K562 (cell line): ENCODE results near the gene ANKRD13B. TPM values are rescaled to one million over a fixed set of nuclear protein-coding genes. Genes with fewer than 3 reads are reported as not detected.

Source experiments
- ATAC-seq: fragments of 200-7000 bp; cut with Tn5 transposase; 3 replicates; pipeline ENCODE4 v1.9.1; 2020; ENCODE audit warnings: moderate library complexity
- BruUV-seq: library from RNA; stranded (reverse); fragments of 400-500 nt; replicated peaks from 2 replicates; lab custom pipeline; 2021; lab: Mats Ljungman, UMichigan
- CTCF ChIA-PET: fragments of 300-600 bp; formaldehyde crosslinking; extraction: SDS; loops from one replicate; lab custom pipeline; 2021; ENCODE audit warnings: low intra/inter-chr PET ratio; lab: Yijun Ruan, JAX
- POLR2A ChIA-PET: fragments of 300-600, 350-650 bp; sonication (Branson Sonifier 250); formaldehyde crosslinking; extraction: SDS; loops from one replicate; lab custom pipeline; 2021; ENCODE audit warnings: antibody characterized with exemption, inconsistent platforms; lab: Yijun Ruan, JAX
- DNase-seq, 4 experiments: peaks; one replicate each; pipeline versions ENCODE4 v3.0.0 to v3.0.0-alpha.2; 2011 to 2018; ENCODE audit warnings: low spot score in 3 of 4, mixed read lengths in 3 of 4; ENCODE audit errors: extremely low read depth in 1 of 4
- FAIRE-seq: peaks from 2 replicates; lab custom pipeline; 2011; peaks lifted over from hg19 to GRCh38; lab: Jason Lieb, UNC
- H2AFZ ChIP-seq: 2 replicates; pipeline ENCODE4 v1.6.0; 2011; ENCODE audit warnings: low read depth, low read length, control low read depth, inconsistent platforms
- H3K27ac ChIP-seq: fragments of 200-600 bp; 3 replicates; pipeline ENCODE4 v1.8.0; 2011; ENCODE audit warnings: low read depth, mild to moderate bottlenecking, control low read depth, inconsistent platforms, low read length, moderate library complexity, mixed read lengths; ENCODE audit errors: extremely low read depth
- H3K27me3 ChIP-seq, 2 experiments: fragments of 300-600 bp in 1 of 2; 2 replicates in 1 of 2; 3 replicates in 1 of 2; pipeline versions ENCODE4 v1.6.0 to v1.8.0; 2011; ENCODE audit warnings: inconsistent platforms in 2 of 2, low read length in 2 of 2, mild to moderate bottlenecking in 1 of 2, mixed read lengths in 1 of 2, moderate library complexity in 1 of 2; ENCODE audit not compliant: control insufficient read depth in 2 of 2, insufficient read depth in 2 of 2
- H3K36me3 ChIP-seq: fragments of 300-600 bp; 3 replicates; pipeline ENCODE4 v1.8.0; 2011; ENCODE audit warnings: mild to moderate bottlenecking, low read length, inconsistent platforms; ENCODE audit not compliant: control insufficient read depth, insufficient read depth
- H3K4me1 ChIP-seq, 2 experiments: fragments of 200-600 bp in 1 of 2; replicated peaks in 1 of 2; 2 replicates in 1 of 2; 3 replicates in 1 of 2; pipeline versions ENCODE4 v1.5.1 to v1.8.0; 2011; ENCODE audit warnings: inconsistent platforms in 2 of 2, low read length in 2 of 2, mild to moderate bottlenecking in 1 of 2, mixed read lengths in 1 of 2, moderate library complexity in 1 of 2; ENCODE audit not compliant: control insufficient read depth in 2 of 2, insufficient read depth in 2 of 2
- H3K4me2 ChIP-seq: 2 replicates; pipeline ENCODE4 v1.6.1; 2011; ENCODE audit warnings: low read length, control low read depth, inconsistent platforms, mixed read lengths; ENCODE audit not compliant: insufficient read depth
- H3K4me3 ChIP-seq: fragments of 200-600 bp; sonication (generic), shearing (Covaris generic); 2 replicates; pipeline ENCODE4 v1.5.1; 2016; ENCODE audit warnings: control low read depth, inconsistent platforms
- H3K79me2 ChIP-seq: fragments of 200-600 bp; 3 replicates; pipeline ENCODE4 v1.8.0; 2011; ENCODE audit warnings: low read length, inconsistent platforms; ENCODE audit not compliant: control insufficient read depth, insufficient read depth
- H3K9ac ChIP-seq, 2 experiments: 2 replicates each; pipeline versions ENCODE4 v1.6.0 to v1.6.1; 2011; ENCODE audit warnings: low read depth in 2 of 2, low read length in 2 of 2, control low read depth in 1 of 2, inconsistent platforms in 1 of 2, mild to moderate bottlenecking in 1 of 2, mixed read lengths in 1 of 2; ENCODE audit not compliant: insufficient read depth in 1 of 2
- H3K9me1 ChIP-seq: one replicate; pipeline ENCODE4 v1.6.0; 2011; ENCODE audit warnings: inconsistent platforms, mild to moderate bottlenecking, low read length, moderate library complexity; ENCODE audit not compliant: control insufficient read depth, insufficient read depth
- H3K9me3 ChIP-seq: replicated peaks from 2 replicates; pipeline ENCODE4 v1.5.1; 2011; ENCODE audit warnings: low read depth, low read length, inconsistent platforms; ENCODE audit not compliant: control insufficient read depth, insufficient read depth
- H4K20me1 ChIP-seq: replicated peaks from 2 replicates; pipeline ENCODE4 v1.6.1; 2011; ENCODE audit warnings: low read length, inconsistent platforms, mixed read lengths; ENCODE audit not compliant: control insufficient read depth, insufficient read depth
- ATF7 ChIP-seq: fragments of 450-650 bp; IDR thresholded peaks from 2 replicates; pipeline ENCODE4 v1.7.1; 2014; ENCODE audit warnings: mild to moderate bottlenecking, moderate library complexity
- BCOR ChIP-seq: fragments of 450-650 bp; IDR thresholded peaks from 2 replicates; pipeline ENCODE4 v1.6.1; 2016
- ERF ChIP-seq: fragments of 450-650 bp; formaldehyde crosslinking; IDR thresholded peaks from 2 replicates; pipeline ENCODE4 v1.4.0; 2020; ENCODE audit warnings: mild to moderate bottlenecking, mixed read lengths
- GABPB1 ChIP-seq: sonication (generic); formaldehyde crosslinking; IDR thresholded peaks from 2 replicates; pipeline ENCODE4 v1.8.0; 2022; ENCODE audit warnings: mild to moderate bottlenecking, missing genetic modification reagents
- JUN ChIP-seq, 2 experiments: sonication (generic) in 1 of 2; formaldehyde crosslinking in 1 of 2; IDR thresholded peaks; 2 replicates each; pipeline versions ENCODE4 v1.6.1 to v1.8.0; 2012 to 2022; ENCODE audit warnings: borderline replicate concordance in 2 of 2, mild to moderate bottlenecking in 2 of 2, improper control_type of control experiment in 1 of 2, low read depth in 1 of 2, low read length in 1 of 2, missing genetic modification reagents in 1 of 2
- L3MBTL2 ChIP-seq: fragments of 450-650 bp; IDR thresholded peaks from 2 replicates; pipeline ENCODE4 v1.6.1; 2016; ENCODE audit warnings: mild to moderate bottlenecking, moderate library complexity
- PHF8 ChIP-seq: fragments of 200-600 bp; sonication (generic); IDR thresholded peaks from 2 replicates; pipeline ENCODE4 v1.6.1; 2012; ENCODE audit warnings: mixed run types, mild to moderate bottlenecking, inconsistent platforms, low read length, moderate library complexity, borderline replicate concordance
- TEAD4 ChIP-seq, 2 experiments: sonication (generic) in 1 of 2; formaldehyde crosslinking in 1 of 2; IDR thresholded peaks; 2 replicates each; pipeline versions ENCODE4 v1.6.1 to v1.8.0; 2012 to 2022; ENCODE audit warnings: borderline replicate concordance in 1 of 2, inconsistent platforms in 1 of 2, low read length in 1 of 2, mild to moderate bottlenecking in 1 of 2, missing genetic modification reagents in 1 of 2
- ZNF134 ChIP-seq: fragments of 250-450 bp; sonication (Bioruptor Pico); conservative IDR thresholded peaks from 2 replicates; pipeline ENCODE4 v1.4.0; 2020
- WGBS: fragments of 100-300 bp; shearing (Covaris generic); methylation state at CpG from one replicate; pipeline ENCODE4 v1.1.6; 2016; ENCODE audit warnings: low coverage, mixed read lengths; ENCODE audit not compliant: insufficient coverage; ENCODE audit errors: missing lambda C conversion rate; 5-methylcytosine and 5-hydroxymethylcytosine counted together
- in situ Hi-C: fragments of 300-500 bp; cut with MboI; formaldehyde crosslinking; loops from 4 replicates; pipeline ENCODE4 v1.15.0; 2018; ENCODE audit warnings: inconsistent platforms, mixed read lengths
- intact Hi-C: fragments of 100-400 bp; cut with micrococcal nuclease; formaldehyde crosslinking; loops from 2 replicates; pipeline ENCODE4 v1.14.2; 2022
- polyA plus RNA-seq, 8 experiments: library from polyadenylated mRNA; depleted of rRNA in 4 of 8; stranded (reverse) in 5 of 8; unstranded in 3 of 8; fragments of >200 nt; fragmentation: Nextera tagmentation in 2 of 8; fragmentation: Illumina TruSeq in 1 of 8; extraction: Ambion mirVana in 2 of 8; extraction: Trizol in 1 of 8; gene quantifications; 2 replicates each; pipeline versions ENCODE4 v1.2.1 to v1.2.3, GENCODE V29; 2011 to 2014; ENCODE audit warnings: inconsistent platforms in 1 of 8, missing spikeins in 1 of 8
- total RNA-seq, 7 experiments: library from RNA; depleted of rRNA in 6 of 7; stranded (reverse); fragments of >200 nt in 6 of 7; fragmentation: Illumina TruSeq in 2 of 7; extraction: Trizol in 2 of 7; gene quantifications; 2 replicates each; pipeline versions ENCODE4 v1.2.1 to v1.2.3, GENCODE V29; 2011 to 2021; ENCODE audit warnings: low replicate concordance in 1 of 7
- TF ChIP-seq, protein P1 (sequence below), 3 experiments: IDR thresholded peaks in 2 of 3; conservative IDR thresholded peaks in 1 of 3; 2 replicates each; pipeline ENCODE4 v1.5.1; 2011 to 2012; ENCODE audit warnings: low read length in 3 of 3, mild to moderate bottlenecking in 3 of 3, control low read depth in 2 of 3, improper control_type of control experiment in 1 of 3, inconsistent platforms in 1 of 3, low read depth in 1 of 3, mixed read lengths in 1 of 3, moderate library complexity in 1 of 3; ENCODE audit not compliant: insufficient read depth in 2 of 3
- TF ChIP-seq, protein P2 (sequence below): sonication (generic); formaldehyde crosslinking; IDR thresholded peaks from 2 replicates; pipeline ENCODE4 v1.8.0; 2022; ENCODE audit warnings: missing genetic modification reagents, mild to moderate bottlenecking, moderate library complexity, borderline replicate concordance
- TF ChIP-seq, protein P3 (sequence below): fragments of 250-450 bp; sonication (Bioruptor Pico); IDR thresholded peaks from 2 replicates; pipeline ENCODE4 v1.5.0; 2020; ENCODE audit warnings: mild to moderate bottlenecking
- TF ChIP-seq, protein P4 (sequence below), 2 experiments: IDR thresholded peaks; 2 replicates each; pipeline ENCODE4 v1.6.1; 2011; ENCODE audit warnings: borderline replicate concordance in 1 of 2, control low read depth in 1 of 2, low read depth in 1 of 2, low read length in 1 of 2, mild to moderate bottlenecking in 1 of 2, mixed read lengths in 1 of 2, moderate library complexity in 1 of 2; ENCODE audit not compliant: insufficient read depth in 1 of 2, insufficient read length in 1 of 2, poor library complexity in 1 of 2, severe bottlenecking in 1 of 2; ENCODE audit errors: extremely low read depth in 1 of 2

Gene ANKRD13B
- total and polyA plus RNA-seq, 9 of the 15 experiments (the other 6 are each of a cell fraction or from before 2014, with no cell fraction given), result 0.15 to 28.1 (median 4.6) TPM

DNA sequence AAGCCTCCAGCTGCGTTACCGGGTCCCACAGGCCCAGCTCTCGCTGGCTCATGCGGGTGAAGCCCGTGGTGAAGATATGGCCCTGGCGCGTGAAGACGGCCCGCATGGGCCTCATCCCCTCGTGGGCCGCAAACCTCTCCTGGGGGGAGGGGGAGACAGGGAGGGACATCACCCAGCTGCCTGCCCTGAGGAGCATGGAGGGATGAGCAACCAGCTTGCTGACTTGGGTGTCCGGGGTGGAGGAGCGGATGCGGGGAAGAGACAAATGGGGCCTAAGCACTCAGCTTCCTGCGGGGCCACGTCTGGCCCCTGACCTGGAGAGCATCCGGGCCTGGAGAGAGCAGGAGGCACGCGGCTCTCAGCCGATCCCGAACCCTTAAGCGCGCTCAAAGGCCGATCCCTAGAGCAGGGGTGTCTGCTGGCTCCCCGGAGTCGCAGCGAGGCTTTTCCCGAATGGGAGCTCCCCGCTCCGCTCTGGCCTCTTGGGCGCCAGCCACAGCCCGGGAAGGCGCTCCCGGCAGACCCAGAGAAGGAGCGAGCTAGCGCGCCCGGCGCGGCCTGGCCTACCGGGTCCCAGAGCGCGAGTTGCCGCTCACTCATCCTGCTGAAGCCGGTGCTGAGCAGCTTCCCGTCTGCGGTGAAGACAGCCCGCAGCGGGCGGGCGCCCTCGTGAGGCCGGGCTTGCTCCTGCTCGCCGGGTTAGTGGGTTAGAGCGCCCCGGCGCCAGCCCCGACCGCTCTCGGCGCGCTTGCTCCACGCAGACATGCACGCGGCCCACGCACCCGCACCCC lies 24.7 kb downstream of the ANKRD13B start:
- POLR2A ChIA-PET, result interaction anchor here (0.6 to 1.9 kb wide), 8 partner anchors 14 to 821 kb away, joined by 3 to 4 read pairs (median 3); no protein-coding TSS in a partner anchor
- intact Hi-C loops, result loop anchor here (10.0 kb wide), 1 partner anchor 473 kb away; no protein-coding TSS in a partner anchor
- TF ChIP-seq, protein P1, sequence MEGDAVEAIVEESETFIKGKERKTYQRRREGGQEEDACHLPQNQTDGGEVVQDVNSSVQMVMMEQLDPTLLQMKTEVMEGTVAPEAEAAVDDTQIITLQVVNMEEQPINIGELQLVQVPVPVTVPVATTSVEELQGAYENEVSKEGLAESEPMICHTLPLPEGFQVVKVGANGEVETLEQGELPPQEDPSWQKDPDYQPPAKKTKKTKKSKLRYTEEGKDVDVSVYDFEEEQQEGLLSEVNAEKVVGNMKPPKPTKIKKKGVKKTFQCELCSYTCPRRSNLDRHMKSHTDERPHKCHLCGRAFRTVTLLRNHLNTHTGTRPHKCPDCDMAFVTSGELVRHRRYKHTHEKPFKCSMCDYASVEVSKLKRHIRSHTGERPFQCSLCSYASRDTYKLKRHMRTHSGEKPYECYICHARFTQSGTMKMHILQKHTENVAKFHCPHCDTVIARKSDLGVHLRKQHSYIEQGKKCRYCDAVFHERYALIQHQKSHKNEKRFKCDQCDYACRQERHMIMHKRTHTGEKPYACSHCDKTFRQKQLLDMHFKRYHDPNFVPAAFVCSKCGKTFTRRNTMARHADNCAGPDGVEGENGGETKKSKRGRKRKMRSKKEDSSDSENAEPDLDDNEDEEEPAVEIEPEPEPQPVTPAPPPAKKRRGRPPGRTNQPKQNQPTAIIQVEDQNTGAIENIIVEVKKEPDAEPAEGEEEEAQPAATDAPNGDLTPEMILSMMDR (IDR thresholded peaks at IDR 0.05 in 2 of 3, conservative IDR thresholded peaks at IDR 0.05 in 1 of 3; ENCODE audit: insufficient read depth in 2 of 3, low read depth in 1 of 3, low read length in 3 of 3), result peak; percentile 90 to 98 (median 97)
- TF ChIP-seq BCOR (peak; percentile 70), ZNF134 (CRISPR knock-in tag) (no peak), TEAD4 (IDR thresholded peaks at IDR 0.05; ENCODE audit: low read length) (peak; percentile 12; the same call in 1 of the 2 replicates), TEAD4 (CRISPR knock-in tag; IDR thresholded peaks at IDR 0.05; ENCODE audit: borderline replicate concordance) (no peak), L3MBTL2 (peak; percentile 94), ATF7 (0 out of 2 replicates have a peak, but pooled peaks have one; percentile 53), PHF8 (peak; percentile 28; the same call in 1 of the 2 replicates), ERF (CRISPR knock-in tag) (peak; percentile 26; the same call in 1 of the 2 replicates), JUN (IDR thresholded peaks at IDR 0.05; ENCODE audit: borderline replicate concordance, low read depth, low read length) (peak; percentile 26; the same call in 1 of the 2 replicates), JUN (CRISPR knock-in tag; IDR thresholded peaks at IDR 0.05; ENCODE audit: borderline replicate concordance) (no peak), GABPB1 (CRISPR knock-in tag) (peak; percentile 43; the same call in 1 of the 2 replicates)
- TF ChIP-seq, protein P2, sequence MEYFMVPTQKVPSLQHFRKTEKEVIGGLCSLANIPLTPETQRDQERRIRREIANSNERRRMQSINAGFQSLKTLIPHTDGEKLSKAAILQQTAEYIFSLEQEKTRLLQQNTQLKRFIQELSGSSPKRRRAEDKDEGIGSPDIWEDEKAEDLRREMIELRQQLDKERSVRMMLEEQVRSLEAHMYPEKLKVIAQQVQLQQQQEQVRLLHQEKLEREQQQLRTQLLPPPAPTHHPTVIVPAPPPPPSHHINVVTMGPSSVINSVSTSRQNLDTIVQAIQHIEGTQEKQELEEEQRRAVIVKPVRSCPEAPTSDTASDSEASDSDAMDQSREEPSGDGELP, result peak; percentile 58; the same call in 1 of the 2 replicates
- TF ChIP-seq, protein P3, sequence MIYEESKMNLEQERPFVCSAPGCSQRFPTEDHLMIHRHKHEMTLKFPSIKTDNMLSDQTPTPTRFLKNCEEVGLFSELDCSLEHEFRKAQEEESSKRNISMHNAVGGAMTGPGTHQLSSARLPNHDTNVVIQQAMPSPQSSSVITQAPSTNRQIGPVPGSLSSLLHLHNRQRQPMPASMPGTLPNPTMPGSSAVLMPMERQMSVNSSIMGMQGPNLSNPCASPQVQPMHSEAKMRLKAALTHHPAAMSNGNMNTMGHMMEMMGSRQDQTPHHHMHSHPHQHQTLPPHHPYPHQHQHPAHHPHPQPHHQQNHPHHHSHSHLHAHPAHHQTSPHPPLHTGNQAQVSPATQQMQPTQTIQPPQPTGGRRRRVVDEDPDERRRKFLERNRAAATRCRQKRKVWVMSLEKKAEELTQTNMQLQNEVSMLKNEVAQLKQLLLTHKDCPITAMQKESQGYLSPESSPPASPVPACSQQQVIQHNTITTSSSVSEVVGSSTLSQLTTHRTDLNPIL, result no peak
- TF ChIP-seq, protein P4, sequence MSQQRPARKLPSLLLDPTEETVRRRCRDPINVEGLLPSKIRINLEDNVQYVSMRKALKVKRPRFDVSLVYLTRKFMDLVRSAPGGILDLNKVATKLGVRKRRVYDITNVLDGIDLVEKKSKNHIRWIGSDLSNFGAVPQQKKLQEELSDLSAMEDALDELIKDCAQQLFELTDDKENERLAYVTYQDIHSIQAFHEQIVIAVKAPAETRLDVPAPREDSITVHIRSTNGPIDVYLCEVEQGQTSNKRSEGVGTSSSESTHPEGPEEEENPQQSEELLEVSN (IDR thresholded peaks at IDR 0.05; ENCODE audit: borderline replicate concordance in 1 of 2, extremely low read depth in 1 of 2, insufficient read depth in 1 of 2, insufficient read length in 1 of 2, low read depth in 1 of 2, low read length in 1 of 2, poor library complexity in 1 of 2, severe bottlenecking in 1 of 2), result peak; percentile 81 to 97

More for the DNA sequence above, 24.7 kb downstream of the ANKRD13B start:
- FAIRE-seq (peak; percentile 64), ATAC-seq (peak; percentile 85), DNase-seq (peak; percentile 82 to 91 (median 86))
- peak overlapping the region; percentile 68 to 88 for H3K9ac ChIP-seq
- H3K4me1 ChIP-seq, result peaks cover 27 to 71% of the 10 kb centered on the region in 2 experiments
- H3K36me3 ChIP-seq, result no peaks in the 10 kb centered on the region
- H3K79me2 ChIP-seq, result no peaks in the 10 kb centered on the region
- H3K9me3 ChIP-seq, result no peaks in the 10 kb centered on the region
- 17% methylated on average over 43 of the region's 68 CpGs for WGBS
- H3K4me3 ChIP-seq, result 0 out of 2 replicates have a peak overlapping the region, but pooled peaks have one; percentile 15
- H3K9me1 ChIP-seq, result no peaks in the 10 kb centered on the region
- no peaks in the 10 kb centered on the region; the same call in 1 of the 2 replicates for H4K20me1 ChIP-seq
- no TSS peak for BruUV-seq
- peak overlapping the region; percentile 60 for H3K4me2 ChIP-seq
- in situ Hi-C loops, result no loop called here
- CTCF ChIA-PET, result interaction anchor here (0.6 to 1.4 kb wide), 6 partner anchors 33 to 228 kb away, joined by 3 to 5 read pairs (median 4); no protein-coding TSS in a partner anchor
- peak overlapping the region; percentile 95 for H2AFZ ChIP-seq
- H3K27ac ChIP-seq, result peak overlapping the region; percentile 65; the same call in 2 of the 3 replicates
- no peaks in the 10 kb centered on the region for H3K27me3 ChIP-seq
